K562 (cell line): ENCODE data around the gene ALG14. TPM values are rescaled to one million over a fixed set of nuclear protein-coding genes. Genes with fewer than 3 reads are reported as not detected.
A peak's percentile ranks its signal among the peaks of the same experiment; 100 is the strongest.

Experiments
- ATAC-seq: fragments of 200-7000 bp; cut with Tn5 transposase; 3 replicates; pipeline ENCODE4 v1.9.1; 2020; ENCODE audit warnings: moderate library complexity
- BruUV-seq: library from RNA; stranded (reverse); fragments of 400-500 nt; replicated peaks from 2 replicates; lab custom pipeline; 2021; lab: Mats Ljungman, UMichigan
- CTCF ChIA-PET: fragments of 300-600 bp; formaldehyde crosslinking; extraction: SDS; loops from one replicate; lab custom pipeline; 2021; ENCODE audit warnings: low intra/inter-chr PET ratio; lab: Yijun Ruan, JAX
- POLR2A ChIA-PET: fragments of 300-600, 350-650 bp; sonication (Branson Sonifier 250); formaldehyde crosslinking; extraction: SDS; loops from one replicate; lab custom pipeline; 2021; ENCODE audit warnings: antibody characterized with exemption, inconsistent platforms; lab: Yijun Ruan, JAX
- DNase-seq, 4 experiments: peaks; one replicate each; pipeline versions ENCODE4 v3.0.0 to v3.0.0-alpha.2; 2011 to 2018; ENCODE audit warnings: low spot score in 3 of 4, mixed read lengths in 3 of 4; ENCODE audit errors: extremely low read depth in 1 of 4
- FAIRE-seq: peaks from 2 replicates; lab custom pipeline; 2011; peaks lifted over from hg19 to GRCh38; lab: Jason Lieb, UNC
- H2AFZ ChIP-seq: 2 replicates; pipeline ENCODE4 v1.6.0; 2011; ENCODE audit warnings: low read depth, low read length, control low read depth, inconsistent platforms
- H3K27ac ChIP-seq: fragments of 200-600 bp; 3 replicates; pipeline ENCODE4 v1.8.0; 2011; ENCODE audit warnings: low read depth, mild to moderate bottlenecking, control low read depth, inconsistent platforms, low read length, moderate library complexity, mixed read lengths; ENCODE audit errors: extremely low read depth
- H3K27me3 ChIP-seq, 2 experiments: fragments of 300-600 bp in 1 of 2; 2 replicates in 1 of 2; 3 replicates in 1 of 2; pipeline versions ENCODE4 v1.6.0 to v1.8.0; 2011; ENCODE audit warnings: inconsistent platforms in 2 of 2, low read length in 2 of 2, mild to moderate bottlenecking in 1 of 2, mixed read lengths in 1 of 2, moderate library complexity in 1 of 2; ENCODE audit not compliant: control insufficient read depth in 2 of 2, insufficient read depth in 2 of 2
- H3K36me3 ChIP-seq: fragments of 300-600 bp; 3 replicates; pipeline ENCODE4 v1.8.0; 2011; ENCODE audit warnings: mild to moderate bottlenecking, low read length, inconsistent platforms; ENCODE audit not compliant: control insufficient read depth, insufficient read depth
- H3K4me1 ChIP-seq, 2 experiments: fragments of 200-600 bp in 1 of 2; replicated peaks in 1 of 2; 2 replicates in 1 of 2; 3 replicates in 1 of 2; pipeline versions ENCODE4 v1.5.1 to v1.8.0; 2011; ENCODE audit warnings: inconsistent platforms in 2 of 2, low read length in 2 of 2, mild to moderate bottlenecking in 1 of 2, mixed read lengths in 1 of 2, moderate library complexity in 1 of 2; ENCODE audit not compliant: control insufficient read depth in 2 of 2, insufficient read depth in 2 of 2
- H3K4me2 ChIP-seq: 2 replicates; pipeline ENCODE4 v1.6.1; 2011; ENCODE audit warnings: low read length, control low read depth, inconsistent platforms, mixed read lengths; ENCODE audit not compliant: insufficient read depth
- H3K4me3 ChIP-seq: fragments of 200-600 bp; sonication (generic), shearing (Covaris generic); 2 replicates; pipeline ENCODE4 v1.5.1; 2016; ENCODE audit warnings: control low read depth, inconsistent platforms
- H3K79me2 ChIP-seq: fragments of 200-600 bp; 3 replicates; pipeline ENCODE4 v1.8.0; 2011; ENCODE audit warnings: low read length, inconsistent platforms; ENCODE audit not compliant: control insufficient read depth, insufficient read depth
- H3K9ac ChIP-seq, 2 experiments: 2 replicates each; pipeline versions ENCODE4 v1.6.0 to v1.6.1; 2011; ENCODE audit warnings: low read depth in 2 of 2, low read length in 2 of 2, control low read depth in 1 of 2, inconsistent platforms in 1 of 2, mild to moderate bottlenecking in 1 of 2, mixed read lengths in 1 of 2; ENCODE audit not compliant: insufficient read depth in 1 of 2
- H3K9me1 ChIP-seq: one replicate; pipeline ENCODE4 v1.6.0; 2011; ENCODE audit warnings: inconsistent platforms, mild to moderate bottlenecking, low read length, moderate library complexity; ENCODE audit not compliant: control insufficient read depth, insufficient read depth
- H3K9me3 ChIP-seq: replicated peaks from 2 replicates; pipeline ENCODE4 v1.5.1; 2011; ENCODE audit warnings: low read depth, low read length, inconsistent platforms; ENCODE audit not compliant: control insufficient read depth, insufficient read depth
- H4K20me1 ChIP-seq: replicated peaks from 2 replicates; pipeline ENCODE4 v1.6.1; 2011; ENCODE audit warnings: low read length, inconsistent platforms, mixed read lengths; ENCODE audit not compliant: control insufficient read depth, insufficient read depth
- BACH1 ChIP-seq: fragments of 200-800 bp; sonication (Bioruptor generic); IDR thresholded peaks from 2 replicates; pipeline ENCODE4 v1.6.1; 2016; ENCODE audit warnings: missing genetic modification characterization, missing compliant biosample characterization
- CBX8 ChIP-seq: fragments of 200-600 bp; sonication (generic); IDR thresholded peaks from 2 replicates; pipeline ENCODE4 v1.6.1; 2012; ENCODE audit warnings: borderline replicate concordance, mixed run types, low read depth, mild to moderate bottlenecking, moderate library complexity, mixed read lengths, low read length, control low read depth, inconsistent platforms; ENCODE audit not compliant: poor library complexity, severe bottlenecking; ENCODE audit errors: extremely low read depth
- CCNT2 ChIP-seq: IDR thresholded peaks from 2 replicates; pipeline ENCODE4 v1.6.1; 2011; ENCODE audit warnings: borderline replicate concordance, low read depth, mild to moderate bottlenecking, moderate library complexity, mixed read lengths, low read length; ENCODE audit not compliant: insufficient read length; ENCODE audit errors: extremely low read depth
- CTBP1 ChIP-seq: fragments of 450-650 bp; IDR thresholded peaks from 2 replicates; pipeline ENCODE4 v1.6.1; 2016; ENCODE audit warnings: borderline replicate concordance
- ESRRA ChIP-seq: fragments of 450-650 bp; IDR thresholded peaks from 2 replicates; pipeline ENCODE4 v1.6.1; 2014; ENCODE audit warnings: low read depth, mild to moderate bottlenecking, moderate library complexity, borderline replicate concordance
- IRF2 ChIP-seq: sonication (generic); formaldehyde crosslinking; IDR thresholded peaks from 2 replicates; pipeline ENCODE4 v1.8.1; 2022; ENCODE audit warnings: mild to moderate bottlenecking, missing genetic modification reagents
- KDM1A ChIP-seq, 2 experiments: fragments of 450-650 bp; IDR thresholded peaks; 2 replicates each; pipeline ENCODE4 v1.6.1; 2016; ENCODE audit warnings: mild to moderate bottlenecking in 2 of 2
- NEUROD1 ChIP-seq: fragments of 150-350 bp; IDR thresholded peaks from 2 replicates; pipeline ENCODE4 v1.6.1; 2014; ENCODE audit warnings: borderline replicate concordance, low read length, low read depth; ENCODE audit not compliant: partially characterized antibody
- NUFIP1 ChIP-seq: fragments of 450-650 bp; IDR thresholded peaks from 2 replicates; pipeline ENCODE4 v1.6.1; 2018; ENCODE audit not compliant: partially characterized antibody
- SMARCE1 ChIP-seq: fragments of 450-650 bp; IDR thresholded peaks from 2 replicates; pipeline ENCODE4 v1.7.1; 2016; ENCODE audit warnings: mild to moderate bottlenecking
- TAL1 ChIP-seq: fragments of 450-650 bp; IDR thresholded peaks from 2 replicates; pipeline ENCODE4 v1.6.1; 2016; ENCODE audit warnings: mild to moderate bottlenecking
- ZEB2 ChIP-seq: fragments of 450-650 bp; IDR thresholded peaks from 2 replicates; pipeline ENCODE4 v1.6.1; 2016
- ZNF263 ChIP-seq: sonication (generic); formaldehyde crosslinking; IDR thresholded peaks from 2 replicates; pipeline ENCODE4 v1.8.0; 2022; ENCODE audit warnings: mild to moderate bottlenecking, missing genetic modification reagents, borderline replicate concordance
- ZNF282 ChIP-seq: sonication (generic); formaldehyde crosslinking; IDR thresholded peaks from 2 replicates; pipeline ENCODE4 v1.8.1; 2023; ENCODE audit warnings: missing genetic modification reagents
- ZNF449 ChIP-seq: fragments of 250-450 bp; sonication (Bioruptor Pico); IDR thresholded peaks from 2 replicates; pipeline ENCODE4 v1.8.0; 2022; ENCODE audit warnings: moderate library complexity, mild to moderate bottlenecking, inconsistent platforms
- WGBS: fragments of 100-300 bp; shearing (Covaris generic); methylation state at CpG from one replicate; pipeline ENCODE4 v1.1.6; 2016; ENCODE audit warnings: low coverage, mixed read lengths; ENCODE audit not compliant: insufficient coverage; ENCODE audit errors: missing lambda C conversion rate; 5-methylcytosine and 5-hydroxymethylcytosine counted together
- in situ Hi-C: fragments of 300-500 bp; cut with MboI; formaldehyde crosslinking; loops from 4 replicates; pipeline ENCODE4 v1.15.0; 2018; ENCODE audit warnings: inconsistent platforms, mixed read lengths
- intact Hi-C: fragments of 100-400 bp; cut with micrococcal nuclease; formaldehyde crosslinking; loops from 2 replicates; pipeline ENCODE4 v1.14.2; 2022
- polyA plus RNA-seq, 8 experiments: library from polyadenylated mRNA; depleted of rRNA in 4 of 8; stranded (reverse) in 5 of 8; unstranded in 3 of 8; fragments of >200 nt; fragmentation: Nextera tagmentation in 2 of 8; fragmentation: Illumina TruSeq in 1 of 8; extraction: Ambion mirVana in 2 of 8; extraction: Trizol in 1 of 8; gene quantifications; 2 replicates each; pipeline versions ENCODE4 v1.2.1 to v1.2.3, GENCODE V29; 2011 to 2014; ENCODE audit warnings: inconsistent platforms in 1 of 8, missing spikeins in 1 of 8
- total RNA-seq, 7 experiments: library from RNA; depleted of rRNA in 6 of 7; stranded (reverse); fragments of >200 nt in 6 of 7; fragmentation: Illumina TruSeq in 2 of 7; extraction: Trizol in 2 of 7; gene quantifications; 2 replicates each; pipeline versions ENCODE4 v1.2.1 to v1.2.3, GENCODE V29; 2011 to 2021; ENCODE audit warnings: low replicate concordance in 1 of 7
- TF ChIP-seq, protein P1 (sequence below): fragments of 150-350 bp; conservative IDR thresholded peaks from 2 replicates; pipeline ENCODE4 v1.6.1; 2014; ENCODE audit warnings: low read length
- TF ChIP-seq, protein P2 (sequence below): fragments of 450-650 bp; formaldehyde crosslinking; IDR thresholded peaks from 2 replicates; pipeline ENCODE4 v1.4.0; 2020; ENCODE audit warnings: mild to moderate bottlenecking, moderate library complexity

Gene ALG14
- total and polyA plus RNA-seq, 9 of the 15 experiments (the other 6 are each of a cell fraction or from before 2014, with no cell fraction given), result 2.8 to 16.2 (median 4.9) TPM

DNA sequence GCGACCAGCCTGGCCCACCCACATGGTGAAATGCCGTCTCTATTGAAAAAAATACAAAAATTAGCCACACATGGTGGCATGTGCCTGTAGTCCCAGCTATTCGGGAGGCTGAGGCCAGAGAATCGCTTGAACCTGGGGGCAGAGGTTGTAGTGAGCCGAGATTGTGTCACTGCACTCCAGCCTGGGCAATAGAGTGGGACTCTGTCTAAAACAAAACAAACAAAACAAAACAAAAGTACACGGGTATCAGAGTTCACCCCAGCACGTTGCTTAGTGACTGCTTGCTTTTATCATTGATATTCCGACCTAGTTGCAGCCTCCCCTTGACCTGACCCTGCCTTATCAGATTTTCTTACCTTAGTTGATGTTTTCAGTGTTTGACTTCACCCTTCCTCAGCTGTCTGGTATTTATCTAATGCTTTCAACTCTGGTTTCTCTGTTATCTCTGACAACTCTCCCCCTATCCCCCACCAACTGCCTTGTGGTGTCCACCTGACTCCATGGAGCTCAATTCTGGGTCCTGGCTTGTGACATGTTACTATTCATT lies 49.5 kb upstream of the ALG14 start:
- ChIA-PET CTCF (no interaction called here), POLR2A (interaction anchor here (1.2 kb wide), 1 partner anchor 19 kb away, joined by 3 read pairs; no protein-coding TSS in a partner anchor)
- Histone ChIP-seq H3K4me3 (no peak overlapping the region), H3K36me3 (peaks cover 7% of the 10 kb centered on the region; the same call in 2 of the 3 replicates), H3K27me3 (no peaks in the 10 kb centered on the region), H2AFZ (no peak overlapping the region), H3K9ac (no peak overlapping the region), H3K4me1 (peaks cover 14 to 34% of the 10 kb centered on the region in 2 experiments; a peak in 4 of 5 replicates), H3K27ac (no peak overlapping the region), H3K79me2 (peaks cover 93% of the 10 kb centered on the region), H3K9me3 (no peaks in the 10 kb centered on the region), H3K9me1 (no peaks in the 10 kb centered on the region), H3K4me2 (peak overlapping the region; percentile 11; the same call in 1 of the 2 replicates), H4K20me1 (no peaks in the 10 kb centered on the region; the same call in 1 of the 2 replicates)
- DNase-seq (peak in 2 of 4 experiments; percentile 22 to 52), ATAC-seq (peak; percentile 24), FAIRE-seq (peak; percentile 60)
- no TSS peak for BruUV-seq
- WGBS, result 26% methylated on average over 8 of the region's 8 CpGs
- in situ Hi-C loops, result no loop called here
- intact Hi-C loops, result no loop called here
- TF ChIP-seq IRF2 (CRISPR knock-in tag) (no peak), CTBP1 (peak; percentile 80; the same call in 1 of the 2 replicates), SMARCE1 (peak; percentile 68; the same call in 1 of the 2 replicates), ZEB2 (peak; percentile 70; the same call in 1 of the 2 replicates), BACH1 (no peak), ZNF263 (CRISPR knock-in tag) (no peak), ZNF449 (CRISPR knock-in tag) (no peak), TAL1 (peak; percentile 13; the same call in 1 of the 2 replicates), ESRRA (peak; percentile 58; the same call in 1 of the 2 replicates), CCNT2 (peak; percentile 36), NUFIP1 (no peak), KDM1A (IDR thresholded peaks at IDR 0.05) (peak; percentile 55 to 63; a peak in 3 of 4 replicates), ZNF282 (no peak), NEUROD1 (no peak), CBX8 (no peak)
- TF ChIP-seq, protein P1, sequence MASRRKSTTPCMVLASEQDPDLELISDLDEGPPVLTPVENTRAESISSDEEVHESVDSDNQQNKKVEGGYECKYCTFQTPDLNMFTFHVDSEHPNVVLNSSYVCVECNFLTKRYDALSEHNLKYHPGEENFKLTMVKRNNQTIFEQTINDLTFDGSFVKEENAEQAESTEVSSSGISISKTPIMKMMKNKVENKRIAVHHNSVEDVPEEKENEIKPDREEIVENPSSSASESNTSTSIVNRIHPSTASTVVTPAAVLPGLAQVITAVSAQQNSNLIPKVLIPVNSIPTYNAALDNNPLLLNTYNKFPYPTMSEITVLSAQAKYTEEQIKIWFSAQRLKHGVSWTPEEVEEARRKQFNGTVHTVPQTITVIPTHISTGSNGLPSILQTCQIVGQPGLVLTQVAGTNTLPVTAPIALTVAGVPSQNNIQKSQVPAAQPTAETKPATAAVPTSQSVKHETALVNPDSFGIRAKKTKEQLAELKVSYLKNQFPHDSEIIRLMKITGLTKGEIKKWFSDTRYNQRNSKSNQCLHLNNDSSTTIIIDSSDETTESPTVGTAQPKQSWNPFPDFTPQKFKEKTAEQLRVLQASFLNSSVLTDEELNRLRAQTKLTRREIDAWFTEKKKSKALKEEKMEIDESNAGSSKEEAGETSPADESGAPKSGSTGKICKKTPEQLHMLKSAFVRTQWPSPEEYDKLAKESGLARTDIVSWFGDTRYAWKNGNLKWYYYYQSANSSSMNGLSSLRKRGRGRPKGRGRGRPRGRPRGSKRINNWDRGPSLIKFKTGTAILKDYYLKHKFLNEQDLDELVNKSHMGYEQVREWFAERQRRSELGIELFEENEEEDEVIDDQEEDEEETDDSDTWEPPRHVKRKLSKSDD, result no peak
- TF ChIP-seq, protein P2, sequence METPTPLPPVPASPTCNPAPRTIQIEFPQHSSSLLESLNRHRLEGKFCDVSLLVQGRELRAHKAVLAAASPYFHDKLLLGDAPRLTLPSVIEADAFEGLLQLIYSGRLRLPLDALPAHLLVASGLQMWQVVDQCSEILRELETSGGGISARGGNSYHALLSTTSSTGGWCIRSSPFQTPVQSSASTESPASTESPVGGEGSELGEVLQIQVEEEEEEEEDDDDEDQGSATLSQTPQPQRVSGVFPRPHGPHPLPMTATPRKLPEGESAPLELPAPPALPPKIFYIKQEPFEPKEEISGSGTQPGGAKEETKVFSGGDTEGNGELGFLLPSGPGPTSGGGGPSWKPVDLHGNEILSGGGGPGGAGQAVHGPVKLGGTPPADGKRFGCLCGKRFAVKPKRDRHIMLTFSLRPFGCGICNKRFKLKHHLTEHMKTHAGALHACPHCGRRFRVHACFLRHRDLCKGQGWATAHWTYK, result no peak
